ENCODE data around the gene METTL16. TPM values are rescaled to one million over a fixed set of nuclear protein-coding genes. Genes with fewer than 3 reads are reported as not detected.

Gene METTL16
- total and polyA plus RNA-seq, 2 experiments from 2014 or later: 40.1 to 80.8 TPM

DNA sequence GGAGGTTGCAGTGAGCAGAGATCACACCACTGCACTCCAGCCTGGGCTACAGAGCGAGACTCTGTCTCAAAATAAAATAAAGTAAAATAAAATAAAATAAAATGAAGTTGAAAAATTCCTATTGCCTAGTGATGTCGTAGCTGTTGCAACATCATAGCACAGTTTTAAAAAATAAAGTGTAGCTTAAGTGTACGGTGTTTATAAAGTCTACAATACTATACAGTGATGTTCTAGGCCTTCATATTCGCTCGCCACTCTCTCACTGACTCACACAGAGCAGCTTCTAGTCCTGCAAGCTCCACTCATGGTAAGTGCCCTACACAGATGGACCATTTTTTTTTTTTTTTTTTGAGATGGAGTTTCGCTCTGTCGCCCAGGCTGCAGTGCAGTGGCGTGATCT lies 67.3 kb downstream of the METTL16 start:
- no peak overlapping the region for H3K4me2 ChIP-seq
- no peaks in the 10 kb centered on the region for H3F3A ChIP-seq (replicated peaks; ENCODE audit: low read depth)
- Mint-ChIP-seq H3K4me1 (no peaks in the 10 kb centered on the region), H3K9me3 (peaks cover 14% of the 10 kb centered on the region), H3K27me3 (ENCODE audit: insufficient read depth, low read depth, poor library complexity) (peaks cover 2% of the 10 kb centered on the region), H3K36me3 (ENCODE audit: low read depth) (peaks cover 46% of the 10 kb centered on the region), H3K27ac (no peak overlapping the region), H3K4me3 (no peak overlapping the region)
- H2AFZ ChIP-seq: no peak overlapping the region
- no peaks in the 10 kb centered on the region for H3K27me3 ChIP-seq (ENCODE audit: insufficient read depth)
- peaks cover 14% of the 10 kb centered on the region for H3K36me3 ChIP-seq (ENCODE audit: insufficient read depth)
- TF ChIP-seq JUNB (IDR thresholded peaks at IDR 0.05; ENCODE audit: unreplicated experiment): no peak
- TF ChIP-seq, protein P1, sequence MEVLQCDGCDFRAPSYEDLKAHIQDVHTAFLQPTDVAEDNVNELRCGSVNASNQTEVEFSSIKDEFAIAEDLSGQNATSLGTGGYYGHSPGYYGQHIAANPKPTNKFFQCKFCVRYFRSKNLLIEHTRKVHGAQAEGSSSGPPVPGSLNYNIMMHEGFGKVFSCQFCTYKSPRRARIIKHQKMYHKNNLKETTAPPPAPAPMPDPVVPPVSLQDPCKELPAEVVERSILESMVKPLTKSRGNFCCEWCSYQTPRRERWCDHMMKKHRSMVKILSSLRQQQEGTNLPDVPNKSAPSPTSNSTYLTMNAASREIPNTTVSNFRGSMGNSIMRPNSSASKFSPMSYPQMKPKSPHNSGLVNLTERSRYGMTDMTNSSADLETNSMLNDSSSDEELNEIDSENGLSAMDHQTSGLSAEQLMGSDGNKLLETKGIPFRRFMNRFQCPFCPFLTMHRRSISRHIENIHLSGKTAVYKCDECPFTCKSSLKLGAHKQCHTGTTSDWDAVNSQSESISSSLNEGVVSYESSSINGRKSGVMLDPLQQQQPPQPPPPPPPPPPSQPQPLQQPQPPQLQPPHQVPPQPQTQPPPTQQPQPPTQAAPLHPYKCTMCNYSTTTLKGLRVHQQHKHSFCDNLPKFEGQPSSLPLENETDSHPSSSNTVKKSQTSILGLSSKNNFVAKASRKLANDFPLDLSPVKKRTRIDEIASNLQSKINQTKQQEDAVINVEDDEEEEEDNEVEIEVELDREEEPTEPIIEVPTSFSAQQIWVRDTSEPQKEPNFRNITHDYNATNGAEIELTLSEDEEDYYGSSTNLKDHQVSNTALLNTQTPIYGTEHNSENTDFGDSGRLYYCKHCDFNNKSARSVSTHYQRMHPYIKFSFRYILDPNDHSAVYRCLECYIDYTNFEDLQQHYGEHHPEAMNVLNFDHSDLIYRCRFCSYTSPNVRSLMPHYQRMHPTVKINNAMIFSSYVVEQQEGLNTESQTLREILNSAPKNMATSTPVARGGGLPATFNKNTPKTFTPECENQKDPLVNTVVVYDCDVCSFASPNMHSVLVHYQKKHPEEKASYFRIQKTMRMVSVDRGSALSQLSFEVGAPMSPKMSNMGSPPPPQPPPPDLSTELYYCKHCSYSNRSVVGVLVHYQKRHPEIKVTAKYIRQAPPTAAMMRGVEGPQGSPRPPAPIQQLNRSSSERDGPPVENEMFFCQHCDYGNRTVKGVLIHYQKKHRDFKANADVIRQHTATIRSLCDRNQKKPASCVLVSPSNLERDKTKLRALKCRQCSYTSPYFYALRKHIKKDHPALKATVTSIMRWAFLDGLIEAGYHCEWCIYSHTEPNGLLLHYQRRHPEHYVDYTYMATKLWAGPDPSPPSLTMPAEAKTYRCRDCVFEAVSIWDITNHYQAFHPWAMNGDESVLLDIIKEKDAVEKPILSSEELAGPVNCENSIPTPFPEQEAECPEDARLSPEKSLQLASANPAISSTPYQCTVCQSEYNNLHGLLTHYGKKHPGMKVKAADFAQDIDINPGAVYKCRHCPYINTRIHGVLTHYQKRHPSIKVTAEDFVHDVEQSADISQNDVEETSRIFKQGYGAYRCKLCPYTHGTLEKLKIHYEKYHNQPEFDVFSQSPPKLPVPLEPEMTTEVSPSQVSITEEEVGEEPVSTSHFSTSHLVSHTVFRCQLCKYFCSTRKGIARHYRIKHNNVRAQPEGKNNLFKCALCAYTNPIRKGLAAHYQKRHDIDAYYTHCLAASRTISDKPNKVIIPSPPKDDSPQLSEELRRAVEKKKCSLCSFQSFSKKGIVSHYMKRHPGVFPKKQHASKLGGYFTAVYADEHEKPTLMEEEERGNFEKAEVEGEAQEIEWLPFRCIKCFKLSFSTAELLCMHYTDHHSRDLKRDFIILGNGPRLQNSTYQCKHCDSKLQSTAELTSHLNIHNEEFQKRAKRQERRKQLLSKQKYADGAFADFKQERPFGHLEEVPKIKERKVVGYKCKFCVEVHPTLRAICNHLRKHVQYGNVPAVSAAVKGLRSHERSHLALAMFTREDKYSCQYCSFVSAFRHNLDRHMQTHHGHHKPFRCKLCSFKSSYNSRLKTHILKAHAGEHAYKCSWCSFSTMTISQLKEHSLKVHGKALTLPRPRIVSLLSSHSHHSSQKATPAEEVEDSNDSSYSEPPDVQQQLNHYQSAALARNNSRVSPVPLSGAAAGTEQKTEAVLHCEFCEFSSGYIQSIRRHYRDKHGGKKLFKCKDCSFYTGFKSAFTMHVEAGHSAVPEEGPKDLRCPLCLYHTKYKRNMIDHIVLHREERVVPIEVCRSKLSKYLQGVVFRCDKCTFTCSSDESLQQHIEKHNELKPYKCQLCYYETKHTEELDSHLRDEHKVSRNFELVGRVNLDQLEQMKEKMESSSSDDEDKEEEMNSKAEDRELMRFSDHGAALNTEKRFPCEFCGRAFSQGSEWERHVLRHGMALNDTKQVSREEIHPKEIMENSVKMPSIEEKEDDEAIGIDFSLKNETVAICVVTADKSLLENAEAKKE (CRISPR knock-in tag; IDR thresholded peaks at IDR 0.05): no peak
- TF ChIP-seq ZNF331 (CRISPR knock-in tag; IDR thresholded peaks at IDR 0.05; ENCODE audit: low read depth): no peak
- TF ChIP-seq NANOG (IDR thresholded peaks at IDR 0.05; ENCODE audit: borderline replicate concordance): no peak
- TF ChIP-seq CREB1 (CRISPR knock-in tag; IDR thresholded peaks at IDR 0.05; ENCODE audit: low read depth): no peak
- TF ChIP-seq, protein P2, sequence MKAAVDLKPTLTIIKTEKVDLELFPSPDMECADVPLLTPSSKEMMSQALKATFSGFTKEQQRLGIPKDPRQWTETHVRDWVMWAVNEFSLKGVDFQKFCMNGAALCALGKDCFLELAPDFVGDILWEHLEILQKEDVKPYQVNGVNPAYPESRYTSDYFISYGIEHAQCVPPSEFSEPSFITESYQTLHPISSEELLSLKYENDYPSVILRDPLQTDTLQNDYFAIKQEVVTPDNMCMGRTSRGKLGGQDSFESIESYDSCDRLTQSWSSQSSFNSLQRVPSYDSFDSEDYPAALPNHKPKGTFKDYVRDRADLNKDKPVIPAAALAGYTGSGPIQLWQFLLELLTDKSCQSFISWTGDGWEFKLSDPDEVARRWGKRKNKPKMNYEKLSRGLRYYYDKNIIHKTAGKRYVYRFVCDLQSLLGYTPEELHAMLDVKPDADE (IDR thresholded peaks at IDR 0.05): no peak
- no peak for TF ChIP-seq EZH2 (IDR thresholded peaks at IDR 0.05; ENCODE audit: low read depth, unreplicated experiment)
- TF ChIP-seq, protein P3, sequence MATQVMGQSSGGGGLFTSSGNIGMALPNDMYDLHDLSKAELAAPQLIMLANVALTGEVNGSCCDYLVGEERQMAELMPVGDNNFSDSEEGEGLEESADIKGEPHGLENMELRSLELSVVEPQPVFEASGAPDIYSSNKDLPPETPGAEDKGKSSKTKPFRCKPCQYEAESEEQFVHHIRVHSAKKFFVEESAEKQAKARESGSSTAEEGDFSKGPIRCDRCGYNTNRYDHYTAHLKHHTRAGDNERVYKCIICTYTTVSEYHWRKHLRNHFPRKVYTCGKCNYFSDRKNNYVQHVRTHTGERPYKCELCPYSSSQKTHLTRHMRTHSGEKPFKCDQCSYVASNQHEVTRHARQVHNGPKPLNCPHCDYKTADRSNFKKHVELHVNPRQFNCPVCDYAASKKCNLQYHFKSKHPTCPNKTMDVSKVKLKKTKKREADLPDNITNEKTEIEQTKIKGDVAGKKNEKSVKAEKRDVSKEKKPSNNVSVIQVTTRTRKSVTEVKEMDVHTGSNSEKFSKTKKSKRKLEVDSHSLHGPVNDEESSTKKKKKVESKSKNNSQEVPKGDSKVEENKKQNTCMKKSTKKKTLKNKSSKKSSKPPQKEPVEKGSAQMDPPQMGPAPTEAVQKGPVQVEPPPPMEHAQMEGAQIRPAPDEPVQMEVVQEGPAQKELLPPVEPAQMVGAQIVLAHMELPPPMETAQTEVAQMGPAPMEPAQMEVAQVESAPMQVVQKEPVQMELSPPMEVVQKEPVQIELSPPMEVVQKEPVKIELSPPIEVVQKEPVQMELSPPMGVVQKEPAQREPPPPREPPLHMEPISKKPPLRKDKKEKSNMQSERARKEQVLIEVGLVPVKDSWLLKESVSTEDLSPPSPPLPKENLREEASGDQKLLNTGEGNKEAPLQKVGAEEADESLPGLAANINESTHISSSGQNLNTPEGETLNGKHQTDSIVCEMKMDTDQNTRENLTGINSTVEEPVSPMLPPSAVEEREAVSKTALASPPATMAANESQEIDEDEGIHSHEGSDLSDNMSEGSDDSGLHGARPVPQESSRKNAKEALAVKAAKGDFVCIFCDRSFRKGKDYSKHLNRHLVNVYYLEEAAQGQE (IDR thresholded peaks at IDR 0.05; ENCODE audit: unreplicated experiment): no peak
- no peak for TF ChIP-seq ZNF114 (CRISPR knock-in tag; IDR thresholded peaks at IDR 0.05)
- TF ChIP-seq, protein P4, sequence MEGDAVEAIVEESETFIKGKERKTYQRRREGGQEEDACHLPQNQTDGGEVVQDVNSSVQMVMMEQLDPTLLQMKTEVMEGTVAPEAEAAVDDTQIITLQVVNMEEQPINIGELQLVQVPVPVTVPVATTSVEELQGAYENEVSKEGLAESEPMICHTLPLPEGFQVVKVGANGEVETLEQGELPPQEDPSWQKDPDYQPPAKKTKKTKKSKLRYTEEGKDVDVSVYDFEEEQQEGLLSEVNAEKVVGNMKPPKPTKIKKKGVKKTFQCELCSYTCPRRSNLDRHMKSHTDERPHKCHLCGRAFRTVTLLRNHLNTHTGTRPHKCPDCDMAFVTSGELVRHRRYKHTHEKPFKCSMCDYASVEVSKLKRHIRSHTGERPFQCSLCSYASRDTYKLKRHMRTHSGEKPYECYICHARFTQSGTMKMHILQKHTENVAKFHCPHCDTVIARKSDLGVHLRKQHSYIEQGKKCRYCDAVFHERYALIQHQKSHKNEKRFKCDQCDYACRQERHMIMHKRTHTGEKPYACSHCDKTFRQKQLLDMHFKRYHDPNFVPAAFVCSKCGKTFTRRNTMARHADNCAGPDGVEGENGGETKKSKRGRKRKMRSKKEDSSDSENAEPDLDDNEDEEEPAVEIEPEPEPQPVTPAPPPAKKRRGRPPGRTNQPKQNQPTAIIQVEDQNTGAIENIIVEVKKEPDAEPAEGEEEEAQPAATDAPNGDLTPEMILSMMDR (conservative IDR thresholded peaks at IDR 0.05; ENCODE audit: low read depth in 2 of 2): no peak
- TF ChIP-seq STAT1 (IDR thresholded peaks at IDR 0.05; ENCODE audit: unreplicated experiment): no peak
- TF ChIP-seq EZH2phosphoT487 (IDR thresholded peaks at IDR 0.05; ENCODE audit: unreplicated experiment): no peak
- no peaks in the 10 kb centered on the region for H3K9me2 ChIP-seq (ENCODE audit: insufficient read depth)
- H3K79me2 ChIP-seq (replicated peaks; ENCODE audit: insufficient read depth): peaks cover 12% of the 10 kb centered on the region; the same call in 1 of the 2 replicates
- ATAC-seq: no peak
- 0 out of 2 replicates have a peak, but pooled peaks cover 5% of the 10 kb centered on the region for H4K20me1 ChIP-seq (replicated peaks; ENCODE audit: insufficient read depth)
- no peak for DNase-seq (ENCODE audit: low spot score)
- no peak overlapping the region for H3K4me3 ChIP-seq
- no peak overlapping the region for H3K27ac ChIP-seq (ENCODE audit: low read depth)
- H3K4me1 ChIP-seq (ENCODE audit: insufficient read depth): no peaks in the 10 kb centered on the region

Data from GM23338 (cell line).